GM18868 (cell line): ENCODE data around the gene HS1BP3.

ENCODE experiments used
- ATAC-seq: cut with Tn5 transposase; IDR thresholded peaks from one replicate; pipeline ENCODE4 v1.9.1; 2021; ENCODE audit warnings: mild to moderate bottlenecking, moderate library complexity; ENCODE audit not compliant: unreplicated experiment

Gene HS1BP3

GRCh38 chr2:20604401-20604911, 46.4 kb downstream of the HS1BP3 start:
- ATAC-seq: no peak

GRCh38 chr2:20603791-20604190, 47.1 kb downstream of the HS1BP3 start:
- ATAC-seq: no peak

GRCh38 chr2:20602803-20603202, 48.1 kb downstream of the HS1BP3 start:
- no peak for ATAC-seq

GRCh38 chr2:20600756-20601325, 50.1 kb downstream of the HS1BP3 start:
- no peak for ATAC-seq

GRCh38 chr2:20599861-20600461, 50.9 kb downstream of the HS1BP3 start:
- no peak for ATAC-seq

GRCh38 chr2:20599001-20599600, 51.8 kb downstream of the HS1BP3 start:
- ATAC-seq: no peak

GRCh38 chr2:20597860-20598183, 53.1 kb downstream of the HS1BP3 start:
- no peak for ATAC-seq

GRCh38 chr2:20596973-20597859, 53.7 kb downstream of the HS1BP3 start:
- ATAC-seq: no peak

- no peak for ATAC-seq
Observed at GRCh38 chr2:20596193-20596972, 54.5 kb downstream of the HS1BP3 start.

- peak; percentile 85 for ATAC-seq
Observed at GRCh38 chr2:20595439-20596192, 55.3 kb downstream of the HS1BP3 start.

- ATAC-seq: peak; percentile 1
Observed at GRCh38 chr2:20594957-20595356, 55.9 kb downstream of the HS1BP3 start.

GRCh38 chr2:20594048-20594750, 56.7 kb downstream of the HS1BP3 start:
- ATAC-seq: no peak

GRCh38 chr2:20593072-20594034, 57.5 kb downstream of the HS1BP3 start:
- no peak for ATAC-seq

GRCh38 chr2:20592106-20593071, 58.5 kb downstream of the HS1BP3 start:
- ATAC-seq: no peak

- no peak for ATAC-seq
Observed at GRCh38 chr2:20590704-20591515, 60.0 kb downstream of the HS1BP3 start.

GRCh38 chr2:20589975-20590703, 60.8 kb downstream of the HS1BP3 start:
- no peak for ATAC-seq
